Left forelimb (tissue), 1 donor: ENCODE results near the gene WDR88.

Experiments
- DNase-seq: peaks from one replicate; pipeline ENCODE4 v3.0.0-alpha.2; 2018; ENCODE audit warnings: low spot score

The WDR88 gene

DNA sequence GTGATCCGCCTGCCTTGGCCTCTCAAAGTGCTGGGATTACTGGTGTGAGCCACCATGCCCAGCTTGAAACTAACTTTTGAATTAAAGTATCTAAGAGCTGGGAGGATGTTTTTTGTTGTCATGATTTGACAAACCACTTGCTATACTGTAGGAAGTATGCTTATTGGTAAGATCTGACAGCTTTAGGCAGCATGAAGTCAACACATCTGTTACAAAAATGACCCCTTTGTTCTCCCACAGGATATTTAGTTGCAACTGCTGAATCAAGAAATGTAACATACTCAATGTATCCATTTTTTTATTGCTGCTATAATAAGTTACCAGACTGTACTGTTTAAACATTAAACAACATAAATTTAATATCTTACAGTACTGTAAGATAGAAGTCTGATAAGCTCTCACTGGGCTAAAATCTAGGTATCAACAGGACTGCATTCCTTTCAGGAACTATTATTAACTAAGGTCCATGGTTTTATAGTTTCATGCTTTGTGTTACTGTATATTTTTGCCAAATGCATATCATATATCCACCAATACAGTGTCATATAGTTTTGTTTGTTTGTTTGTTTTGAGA, 39.4 kb downstream of the WDR88 start:
- no peak for DNase-seq

GRCh38 chr19:33171916-33172359, 40.0 kb downstream of the WDR88 start:
- DNase-seq = no peak

- DNase-seq = no peak
These were observed 42.3 kb downstream of the WDR88 start for GRCh38 chr19:33174186-33174585.

GRCh38 chr19:33175156-33175782, 43.4 kb downstream of the WDR88 start:
- DNase-seq = no peak

- DNase-seq = no peak
These were observed 44.2 kb downstream of the WDR88 start for GRCh38 chr19:33175886-33176669.

- DNase-seq = peak; percentile 99
These were observed 44.9 kb downstream of the WDR88 start for GRCh38 chr19:33176670-33177416.

- peak; percentile 89 for DNase-seq
These were observed 45.6 kb downstream of the WDR88 start for GRCh38 chr19:33177417-33177979.

DNA sequence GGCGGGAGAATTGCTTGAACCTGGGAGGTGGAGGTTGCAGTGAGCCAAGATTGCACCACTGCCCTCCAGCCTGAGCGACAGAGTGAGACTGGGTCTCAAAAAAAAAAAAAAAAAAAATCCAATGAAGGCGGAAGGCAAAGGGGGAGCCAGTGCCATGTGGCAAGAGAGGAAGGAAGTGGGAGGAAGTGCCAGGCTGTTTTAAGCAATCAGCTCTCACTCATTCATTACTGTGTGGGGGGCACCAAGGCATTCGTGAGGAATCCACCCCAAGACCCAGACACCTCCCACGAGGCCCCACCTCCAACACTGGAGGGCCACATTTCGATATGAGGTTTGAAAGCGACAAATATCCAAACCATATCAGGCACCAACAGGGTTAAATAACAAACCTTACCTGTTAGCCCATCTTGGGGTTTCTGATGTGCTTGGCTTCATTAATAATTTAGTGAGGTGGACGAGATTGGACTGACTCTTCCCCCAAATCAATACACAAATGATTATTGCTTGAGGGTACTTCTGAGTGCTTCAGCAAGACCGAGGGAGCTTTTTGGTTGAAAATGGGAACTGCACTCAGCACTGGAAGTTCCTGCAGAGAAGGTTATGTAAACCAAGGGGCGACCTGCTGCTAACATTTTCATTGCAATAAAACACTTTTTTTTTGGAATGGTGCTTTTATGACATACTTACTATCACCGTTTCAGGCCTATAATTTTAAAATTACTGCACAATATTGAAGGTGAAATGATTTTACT, 54.7 kb downstream of the WDR88 start:
- no peak for DNase-seq

GRCh38 chr19:33187183-33187540, 55.2 kb downstream of the WDR88 start:
- DNase-seq = no peak

GRCh38 chr19:33189453-33189852, 57.5 kb downstream of the WDR88 start:
- no peak for DNase-seq

DNA sequence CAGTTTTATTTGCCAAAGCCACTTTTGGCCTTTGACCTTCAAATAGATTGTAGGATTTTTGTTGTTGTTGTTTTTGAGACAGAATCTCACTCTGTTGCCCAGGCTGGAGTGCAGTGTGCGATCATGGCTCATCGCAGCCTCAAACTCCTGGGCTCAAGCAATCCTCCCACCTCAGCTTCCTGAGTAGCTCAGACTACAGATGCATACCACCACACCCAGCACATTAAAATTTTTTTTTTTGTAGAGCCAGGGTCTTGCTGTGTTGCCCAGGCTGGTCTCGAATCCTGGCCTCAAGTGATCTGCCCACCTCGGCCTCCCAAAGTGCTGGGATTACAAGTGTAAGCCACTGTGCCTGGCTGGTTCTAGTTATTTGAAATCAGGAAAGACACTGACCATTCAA, 59.2 kb downstream of the WDR88 start:
- peak; percentile 3 for DNase-seq

DNA sequence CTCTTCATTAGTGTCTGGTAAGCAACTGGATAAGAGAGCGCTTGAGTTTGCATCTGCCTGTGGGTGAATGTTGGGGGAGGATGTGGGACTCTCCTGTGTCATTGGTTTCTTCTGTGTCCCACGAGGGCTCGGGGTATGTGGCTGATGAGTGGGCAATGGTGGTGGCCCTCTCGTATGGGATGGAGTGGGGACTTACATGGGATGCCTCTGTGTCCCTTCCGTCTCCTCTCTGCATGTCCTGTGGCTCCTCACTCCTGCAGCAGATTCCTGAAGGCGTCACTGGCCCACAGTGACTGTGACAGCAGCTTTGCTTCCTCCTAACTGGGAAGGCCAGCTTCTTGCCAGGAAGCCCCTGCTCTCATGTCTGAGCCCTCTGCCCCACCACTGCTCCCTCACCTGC, 59.6 kb downstream of the WDR88 start:
- peak; percentile 36 for DNase-seq

DNA sequence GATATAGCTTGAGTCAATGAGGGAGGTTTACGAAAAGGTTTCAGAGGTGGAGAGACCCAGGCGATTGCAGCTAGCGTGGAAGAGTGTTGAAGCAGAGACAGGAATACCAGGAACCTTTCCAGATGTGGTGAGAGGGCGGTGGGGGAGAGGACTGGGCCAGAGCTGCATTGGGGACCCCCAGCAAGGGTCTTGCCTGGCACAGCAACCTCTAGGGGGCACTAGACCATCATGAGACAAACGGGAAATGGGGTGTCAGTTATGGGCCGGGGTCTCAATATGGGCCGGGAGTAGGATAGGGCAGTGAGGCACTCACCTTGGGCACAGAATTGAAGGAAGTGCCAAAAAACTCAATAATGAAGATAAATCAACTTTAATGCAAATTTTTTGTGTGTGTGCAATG, 60.1 kb downstream of the WDR88 start:
- DNase-seq = peak; percentile 36

DNA sequence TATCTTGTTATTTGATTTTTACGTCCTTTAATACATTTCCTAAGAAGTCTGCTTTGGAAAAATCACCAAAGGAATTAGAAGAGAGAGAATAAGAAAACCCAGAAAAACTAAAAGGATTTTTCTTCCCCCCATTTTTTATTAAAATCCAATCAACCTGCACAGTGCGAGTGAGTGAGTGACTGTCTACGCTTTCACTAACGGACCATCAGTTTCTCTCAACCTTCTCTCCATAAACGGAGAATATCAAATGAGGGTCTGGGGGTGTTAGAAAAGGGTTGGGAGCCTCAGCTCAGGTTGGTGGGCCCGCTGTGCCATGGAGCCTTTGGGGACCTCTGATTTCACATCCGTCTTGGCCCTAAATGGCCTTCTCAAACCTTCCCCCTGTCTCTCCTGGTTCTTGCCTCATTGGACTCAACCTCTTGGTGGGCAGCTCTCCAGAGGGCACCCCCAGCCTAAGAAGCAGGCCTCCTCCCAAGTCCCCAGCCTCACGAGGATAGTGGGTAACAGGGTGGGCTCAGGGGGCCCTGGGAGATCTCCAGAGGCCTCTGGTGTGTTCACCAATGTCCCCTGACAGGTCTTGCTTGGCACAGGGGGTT, 61.5 kb downstream of the WDR88 start:
- peak; percentile 58 for DNase-seq

DNA sequence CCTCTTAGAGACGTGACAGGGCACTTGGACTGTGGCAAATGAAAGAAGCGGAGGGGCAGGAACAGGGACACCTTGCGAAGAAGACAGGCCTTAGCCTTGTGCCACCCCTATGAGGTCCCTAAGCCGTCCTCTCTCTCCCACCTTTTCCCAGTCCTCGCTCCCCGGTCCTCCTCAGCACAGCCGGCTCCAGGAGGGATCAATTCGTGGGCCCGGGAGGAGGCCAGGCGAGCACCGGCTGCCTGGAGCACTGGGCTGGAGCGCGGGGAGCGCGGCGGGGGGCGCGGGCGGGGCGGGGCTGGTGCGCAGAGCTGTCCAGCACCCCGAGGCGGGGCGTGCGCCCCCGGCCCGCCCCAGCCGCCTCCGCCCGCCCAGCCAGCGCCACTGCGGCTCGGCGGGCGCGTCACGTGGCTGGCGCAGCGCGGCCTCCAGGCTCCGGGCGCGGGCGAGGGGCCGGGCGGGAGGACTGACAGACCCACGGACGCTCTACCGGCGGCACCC, 62.0 kb downstream of the WDR88 start, which contains the start of gene LRP3:
TSS of gene LRP3 (plus strand) at position 466 of the 498 bp plus-strand sequence. CDS start 456 bp downstream, outside the sequence.
- DNase-seq = peak; percentile 72

GRCh38 chr19:33194532-33194885, 62.6 kb downstream of the WDR88 start:
- DNase-seq = peak; percentile 68

DNA sequence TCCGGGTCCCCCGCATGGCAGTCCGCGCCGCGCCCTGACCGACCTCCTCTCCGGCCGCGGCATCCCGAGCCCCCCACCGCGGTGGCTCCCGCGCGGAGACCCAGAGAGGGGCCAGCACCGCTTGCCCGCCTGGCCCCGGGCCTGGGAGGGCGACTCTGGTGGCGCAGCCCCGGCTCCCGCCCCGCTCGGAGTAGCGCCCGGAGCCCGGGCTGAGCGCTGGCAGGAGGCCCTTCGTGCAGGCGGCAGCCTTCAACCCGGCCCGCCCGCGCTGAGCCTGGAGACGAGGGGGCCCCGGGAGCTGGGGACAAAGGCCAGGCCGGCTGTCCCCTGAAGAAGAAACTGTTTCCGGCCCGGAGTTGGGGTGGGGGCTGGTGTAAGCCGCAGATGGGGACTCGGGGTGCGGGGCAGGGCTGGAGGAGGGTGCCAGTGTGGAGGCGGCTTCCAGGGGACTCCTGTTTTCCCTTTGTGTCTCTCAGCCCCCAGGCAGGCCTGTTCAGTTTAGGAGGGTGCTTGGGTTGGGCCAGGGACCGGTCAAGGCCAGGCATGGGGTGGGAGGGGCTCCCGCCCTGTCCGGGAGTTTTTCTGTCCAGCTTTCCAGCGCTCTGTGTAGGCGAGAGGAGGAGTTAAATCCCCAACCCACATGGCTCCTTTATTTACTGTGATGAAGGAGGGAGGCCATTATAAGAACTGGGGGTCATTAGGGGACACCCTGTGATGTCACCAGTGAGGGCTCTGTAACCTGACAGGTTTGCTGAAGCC, 63.2 kb downstream of the WDR88 start:
- DNase-seq = peak; percentile 72

DNA sequence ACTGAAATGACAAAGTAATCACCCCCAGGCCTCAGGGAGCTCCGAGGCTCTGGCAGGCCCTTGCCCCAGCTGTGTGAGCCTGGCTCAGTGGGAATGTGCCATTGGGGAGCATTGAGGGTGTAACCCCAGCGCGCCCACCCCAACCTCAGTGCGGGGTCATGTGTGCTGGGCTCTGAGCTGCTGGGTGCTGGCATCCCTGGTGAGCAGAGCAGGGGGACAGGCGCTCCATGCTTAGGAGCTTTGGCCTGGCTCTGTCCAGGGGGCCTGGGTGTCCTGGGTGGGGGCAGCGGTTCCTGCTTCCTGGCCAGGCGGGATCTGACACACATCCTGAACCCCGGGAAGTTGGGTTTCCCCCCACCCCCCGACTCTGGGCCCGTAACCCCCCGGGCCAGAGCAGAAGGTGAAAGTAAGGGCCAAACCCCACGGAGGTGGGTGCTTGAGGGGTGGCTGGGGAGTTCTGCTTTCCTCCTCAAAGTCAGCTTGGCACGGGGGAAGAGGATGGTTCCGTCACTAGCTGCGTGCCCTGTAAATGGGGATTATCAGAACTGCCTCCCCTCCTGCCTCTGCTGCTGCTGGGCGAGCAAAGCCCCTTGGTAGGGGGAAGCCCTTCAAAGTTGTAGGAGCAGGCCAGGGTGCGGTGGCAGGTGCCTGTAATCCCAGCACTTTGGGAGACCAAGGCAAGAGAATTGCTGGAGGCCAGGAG, 63.9 kb downstream of the WDR88 start:
- no peak for DNase-seq

DNA sequence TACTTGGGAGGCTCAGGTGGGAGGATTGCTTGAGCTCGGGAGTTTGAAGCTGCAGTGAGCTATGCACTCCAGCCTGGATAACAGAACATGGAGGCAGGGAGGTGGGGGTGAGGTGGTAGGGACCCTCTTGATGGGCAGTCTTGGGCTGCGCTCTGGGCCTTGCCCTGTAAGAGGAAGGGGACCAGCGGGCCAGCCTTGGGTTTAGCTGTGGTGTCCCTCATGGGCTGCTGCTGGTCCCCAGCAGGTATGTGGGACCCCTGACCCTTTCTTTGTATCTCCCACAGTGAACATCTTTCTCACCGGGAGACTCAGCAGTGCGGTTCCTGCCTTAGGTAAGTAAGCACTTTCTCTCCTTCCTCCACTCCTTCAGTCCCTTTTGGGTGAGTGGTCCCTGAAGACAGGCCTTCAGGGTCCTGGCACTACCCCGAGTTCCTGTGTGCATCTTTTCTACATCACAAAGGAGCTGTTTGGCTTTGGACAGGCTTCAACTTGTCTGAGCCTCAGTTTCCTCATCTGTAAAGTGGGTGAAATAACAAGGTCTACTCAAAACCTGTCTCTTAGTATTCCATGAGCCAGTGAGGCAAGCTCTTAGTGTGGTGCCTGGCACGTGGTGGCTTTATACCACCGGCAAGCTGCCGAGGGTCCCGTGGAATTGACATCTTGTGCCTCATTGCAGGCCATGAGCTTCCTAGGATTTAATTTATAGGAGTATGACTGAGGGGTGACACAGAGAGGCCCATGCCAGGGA, 64.7 kb downstream of the WDR88 start:
- no peak for DNase-seq
